SU-DHL-6 (cell line): ENCODE results near the gene NKTR.

Experiments used
- H2AFZ ChIP-seq: fragments of 200-600 bp; sonication (generic); 2 replicates; pipeline ENCODE4 v1.6.1; 2014; ENCODE audit warnings: low read depth, mild to moderate bottlenecking, moderate library complexity, mixed read lengths, antibody characterized with exemption, low read length; ENCODE audit not compliant: severe bottlenecking
- H3F3A ChIP-seq: fragments of 200-600 bp; shearing (Covaris generic); 2 replicates; pipeline ENCODE4 v1.6.0; 2016; ENCODE audit warnings: antibody characterized with exemption, mild to moderate bottlenecking; ENCODE audit not compliant: insufficient read depth
- H3K27ac ChIP-seq: fragments of 200-600 bp; sonication (generic); 2 replicates; pipeline ENCODE4 v1.5.1; 2016; ENCODE audit warnings: low read depth, mild to moderate bottlenecking, low read length, moderate library complexity, mixed read lengths
- H3K27me3 ChIP-seq: fragments of 200-600 bp; sonication (generic), shearing (Covaris generic); 2 replicates; pipeline ENCODE4 v1.6.0; 2014; ENCODE audit warnings: mild to moderate bottlenecking, low read length
- H3K36me3 ChIP-seq: fragments of 200-600 bp; sonication (generic); 2 replicates; pipeline ENCODE4 v1.6.1; 2014; ENCODE audit warnings: mild to moderate bottlenecking, low read length, mixed read lengths
- H3K4me2 ChIP-seq: fragments of 300-600, 200-600 bp; shearing (Covaris generic), sonication (generic); 2 replicates; pipeline ENCODE4 v1.6.0; 2014; ENCODE audit warnings: low read length, low read depth, mild to moderate bottlenecking; ENCODE audit not compliant: poor library complexity, severe bottlenecking
- H3K4me3 ChIP-seq: fragments of 200-600 bp; sonication (generic); 2 replicates; pipeline ENCODE4 v1.5.1; 2014; ENCODE audit warnings: antibody characterized with exemption, low read length, mild to moderate bottlenecking, mixed read lengths; ENCODE audit not compliant: insufficient read depth, poor library complexity, severe bottlenecking
- H3K79me2 ChIP-seq: fragments of 200-600 bp; sonication (generic); 2 replicates; pipeline ENCODE4 v1.6.1; 2014; ENCODE audit warnings: mild to moderate bottlenecking, low read length, moderate library complexity; ENCODE audit not compliant: insufficient read depth
- H3K9ac ChIP-seq: fragments of 200-600 bp; sonication (generic); 2 replicates; pipeline ENCODE4 v1.7.0; 2014; ENCODE audit warnings: mild to moderate bottlenecking, low read length
- H3K9me2 ChIP-seq: fragments of 200-600 bp; sonication (generic); replicated peaks from 2 replicates; pipeline ENCODE4 v1.6.1; 2014; ENCODE audit warnings: low read length; ENCODE audit not compliant: insufficient read depth
- H3K9me3 ChIP-seq: fragments of 200-600 bp; sonication (generic); 2 replicates; pipeline ENCODE4 v1.6.1; 2014; ENCODE audit warnings: low read length, mixed read lengths; ENCODE audit not compliant: insufficient read depth
- H4K20me1 ChIP-seq: fragments of 200-600 bp; sonication (generic); 2 replicates; pipeline ENCODE4 v1.6.1; 2014; ENCODE audit warnings: low read depth, mild to moderate bottlenecking, antibody characterized with exemption, low read length, moderate library complexity, mixed read lengths
- EZH2phosphoT487 ChIP-seq: fragments of 200-600 bp; sonication (generic), shearing (Covaris generic); conservative IDR thresholded peaks from 2 replicates; pipeline ENCODE4 v1.6.1; 2018; ENCODE audit warnings: mild to moderate bottlenecking, antibody characterized with exemption, low read length, moderate library complexity, mixed read lengths
- TF ChIP-seq, protein P1 (sequence below): fragments of 200-600 bp; sonication (generic); IDR thresholded peaks from one replicate; pipeline ENCODE4 v1.5.1; 2017; ENCODE audit warnings: antibody characterized with exemption, mild to moderate bottlenecking, low read length, moderate library complexity; ENCODE audit not compliant: insufficient read depth, poor library complexity, severe bottlenecking

Gene NKTR

DNA sequence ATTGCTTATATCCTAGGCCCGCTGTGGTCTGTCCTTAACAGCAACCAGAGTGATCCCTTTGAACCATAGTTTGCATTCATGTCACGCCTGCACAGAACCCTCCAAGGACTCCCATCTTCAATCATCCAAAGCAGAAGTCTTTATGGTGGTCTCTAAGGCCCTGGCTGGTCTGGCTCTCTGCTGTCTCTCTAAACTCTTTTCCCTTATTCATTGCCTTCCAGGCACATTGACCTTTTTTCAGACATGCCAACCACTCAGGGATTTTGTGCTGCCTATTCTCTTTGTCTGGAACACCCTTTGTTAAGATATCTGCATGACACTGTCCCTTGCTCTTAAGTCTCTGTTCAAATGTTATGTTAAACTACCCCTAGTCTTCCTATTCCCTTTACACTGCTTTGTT is 31.1 kb downstream of the NKTR start:
- Histone ChIP-seq H2AFZ (no peak overlapping the region), H3K9me2 (no peaks in the 10 kb centered on the region), H3K4me2 (no peak overlapping the region)

DNA sequence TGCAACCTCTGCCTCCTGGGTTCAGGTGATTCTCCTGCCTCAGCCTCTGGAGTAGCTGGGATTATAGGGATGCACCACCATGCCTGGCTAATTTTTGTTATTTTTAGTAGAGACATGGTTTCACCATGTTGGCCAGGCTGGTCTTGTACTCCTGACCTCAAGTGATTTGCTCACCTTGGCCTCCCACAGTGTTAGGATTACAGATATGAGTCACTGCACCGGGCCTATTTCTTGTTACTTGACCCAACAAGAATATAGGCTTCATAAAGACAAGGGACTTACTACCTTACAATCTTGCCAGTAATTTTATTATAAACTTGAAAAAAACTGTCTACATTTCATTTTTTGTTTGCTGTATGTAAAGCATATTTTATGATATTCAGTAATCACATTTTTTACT is 31.7 kb downstream of the NKTR start:
- Histone ChIP-seq H3K9ac (no peak overlapping the region), H4K20me1 (no peaks in the 10 kb centered on the region; the same call in 1 of the 2 replicates), H3K4me3 (no peak overlapping the region), H3K36me3 (peaks cover 61% of the 10 kb centered on the region), H3K79me2 (peaks cover 3% of the 10 kb centered on the region; the same call in 1 of the 2 replicates), H2AFZ (no peak overlapping the region), H3K4me2 (no peak overlapping the region), H3F3A (no peaks in the 10 kb centered on the region), H3K9me2 (no peaks in the 10 kb centered on the region), H3K27me3 (no peaks in the 10 kb centered on the region), H3K9me3 (no peaks in the 10 kb centered on the region), H3K27ac (no peak overlapping the region)
- TF ChIP-seq, protein P1, sequence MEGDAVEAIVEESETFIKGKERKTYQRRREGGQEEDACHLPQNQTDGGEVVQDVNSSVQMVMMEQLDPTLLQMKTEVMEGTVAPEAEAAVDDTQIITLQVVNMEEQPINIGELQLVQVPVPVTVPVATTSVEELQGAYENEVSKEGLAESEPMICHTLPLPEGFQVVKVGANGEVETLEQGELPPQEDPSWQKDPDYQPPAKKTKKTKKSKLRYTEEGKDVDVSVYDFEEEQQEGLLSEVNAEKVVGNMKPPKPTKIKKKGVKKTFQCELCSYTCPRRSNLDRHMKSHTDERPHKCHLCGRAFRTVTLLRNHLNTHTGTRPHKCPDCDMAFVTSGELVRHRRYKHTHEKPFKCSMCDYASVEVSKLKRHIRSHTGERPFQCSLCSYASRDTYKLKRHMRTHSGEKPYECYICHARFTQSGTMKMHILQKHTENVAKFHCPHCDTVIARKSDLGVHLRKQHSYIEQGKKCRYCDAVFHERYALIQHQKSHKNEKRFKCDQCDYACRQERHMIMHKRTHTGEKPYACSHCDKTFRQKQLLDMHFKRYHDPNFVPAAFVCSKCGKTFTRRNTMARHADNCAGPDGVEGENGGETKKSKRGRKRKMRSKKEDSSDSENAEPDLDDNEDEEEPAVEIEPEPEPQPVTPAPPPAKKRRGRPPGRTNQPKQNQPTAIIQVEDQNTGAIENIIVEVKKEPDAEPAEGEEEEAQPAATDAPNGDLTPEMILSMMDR: no peak
- no peak for TF ChIP-seq EZH2phosphoT487

More for the DNA sequence above, 31.1 kb downstream of the NKTR start:
- Histone ChIP-seq H4K20me1 (no peaks in the 10 kb centered on the region; the same call in 1 of the 2 replicates), H3K9me3 (no peaks in the 10 kb centered on the region), H3K79me2 (peaks cover 3% of the 10 kb centered on the region; the same call in 1 of the 2 replicates), H3K36me3 (peaks cover 61% of the 10 kb centered on the region), H3K27me3 (no peaks in the 10 kb centered on the region), H3K9ac (no peak overlapping the region), H3K4me3 (no peak overlapping the region), H3K27ac (no peak overlapping the region), H3F3A (no peaks in the 10 kb centered on the region)
- TF ChIP-seq, protein P1: no peak
- no peak for TF ChIP-seq EZH2phosphoT487

DNA sequence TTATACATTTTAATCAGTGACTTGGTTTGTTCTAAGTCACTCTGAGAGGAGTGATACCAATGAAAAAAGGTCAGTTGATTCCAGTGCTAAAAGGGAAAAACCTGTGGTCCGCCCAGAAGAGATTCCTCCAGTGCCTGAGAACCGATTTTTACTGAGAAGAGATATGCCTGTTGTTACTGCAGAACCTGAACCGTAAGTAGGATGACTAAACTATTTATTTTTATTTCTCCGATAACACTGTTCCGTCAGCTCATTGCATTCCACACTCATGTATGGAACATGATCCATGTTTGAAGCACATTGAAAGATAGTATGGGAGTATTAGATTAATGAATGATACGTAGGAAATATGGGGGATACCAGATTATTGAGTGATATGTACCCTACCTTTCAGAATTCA is 33.1 kb downstream of the NKTR start:
- Histone ChIP-seq H4K20me1 (no peaks in the 10 kb centered on the region; the same call in 1 of the 2 replicates), H3F3A (no peaks in the 10 kb centered on the region), H3K9ac (no peak overlapping the region), H3K9me3 (no peaks in the 10 kb centered on the region), H3K4me2 (no peak overlapping the region), H3K36me3 (peaks cover 73% of the 10 kb centered on the region), H3K27me3 (no peaks in the 10 kb centered on the region), H3K4me3 (no peak overlapping the region), H3K79me2 (no peaks in the 10 kb centered on the region), H3K9me2 (no peaks in the 10 kb centered on the region), H2AFZ (no peak overlapping the region), H3K27ac (no peak overlapping the region)
- TF ChIP-seq EZH2phosphoT487: no peak
- TF ChIP-seq, protein P1: no peak
